Ectodermal cell (in vitro differentiated cells): ENCODE measurements around the gene CCDC148.
"Not testable (repeated sequence)": the region's sequence is repeated elsewhere in the genome, so short reads cannot be mapped to it uniquely, and the experiment has no call there.

Experiments
- H3K27ac ChIP-seq: 2 replicates; pipeline ENCODE4 v1.7.0; 2013; ENCODE audit warnings: mild to moderate bottlenecking, low read depth, low read length; ENCODE audit not compliant: insufficient read depth, poor library complexity, severe bottlenecking
- H3K27me3 ChIP-seq: 2 replicates; pipeline ENCODE4 v1.7.0; 2013; ENCODE audit warnings: mild to moderate bottlenecking, low read length; ENCODE audit not compliant: insufficient read depth, control insufficient read depth, poor library complexity, severe bottlenecking
- H3K36me3 ChIP-seq: one replicate; pipeline ENCODE4 v1.7.0; 2013; ENCODE audit warnings: low read length; ENCODE audit not compliant: control insufficient read depth, insufficient read depth
- H3K4me1 ChIP-seq: one replicate; pipeline ENCODE4 v1.7.0; 2013; ENCODE audit warnings: low read length; ENCODE audit not compliant: control insufficient read depth, insufficient read depth
- H3K4me3 ChIP-seq: 2 replicates; pipeline ENCODE4 v1.7.0; 2013; ENCODE audit warnings: low read depth, low read length, control low read depth; ENCODE audit not compliant: insufficient read depth
- H3K9me3 ChIP-seq: 2 replicates; pipeline ENCODE4 v1.7.0; 2013; ENCODE audit warnings: mild to moderate bottlenecking, low read length, moderate library complexity; ENCODE audit not compliant: control insufficient read depth
- WGBS, 2 experiments: methylation state at CpG; one replicate each; pipeline ENCODE4 v1.1.7; 2013; ENCODE audit warnings: missing lambda C conversion rate in 2 of 2; 5-methylcytosine and 5-hydroxymethylcytosine counted together

The CCDC148 gene

GRCh38 chr2:158439062-158439461 lies 17.5 kb downstream of the CCDC148 start:
- not testable (repeated sequence) for H3K9me3 ChIP-seq, H3K36me3 ChIP-seq, H3K27ac ChIP-seq, H3K4me1 ChIP-seq, H3K4me3 ChIP-seq, H3K27me3 ChIP-seq
- 90 to 98% methylated on average over 3 to 4 of the region's 4 CpGs for WGBS, 2 experiments

- not testable (repeated sequence) for H3K36me3 ChIP-seq, H3K4me1 ChIP-seq, H3K4me3 ChIP-seq, H3K9me3 ChIP-seq, H3K27ac ChIP-seq, H3K27me3 ChIP-seq
- WGBS, 2 experiments, result 96% methylated on average over 13 of the region's 13 CpGs
These were observed 22.8 kb downstream of the CCDC148 start for GRCh38 chr2:158433716-158434115.

GRCh38 chr2:158432117-158432516 lies 24.4 kb downstream of the CCDC148 start:
- Histone ChIP-seq H3K9me3 (no peaks in the 10 kb centered on the region), H3K36me3 (no peaks in the 10 kb centered on the region), H3K27me3 (no peaks in the 10 kb centered on the region), H3K4me1 (no peaks in the 10 kb centered on the region), H3K27ac (no peak overlapping the region), H3K4me3 (no peak overlapping the region)

GRCh38 chr2:158414538-158414937 lies 42.0 kb downstream of the CCDC148 start:
- no peaks in the 10 kb centered on the region for H3K36me3 ChIP-seq
- no peaks in the 10 kb centered on the region for H3K9me3 ChIP-seq
- no peak overlapping the region for H3K27ac ChIP-seq
- WGBS, 2 experiments, result 80 to 100% methylated on average over 1 of the region's 1 CpG
- no peaks in the 10 kb centered on the region for H3K4me1 ChIP-seq
- no peak overlapping the region for H3K4me3 ChIP-seq
- H3K27me3 ChIP-seq, result no peaks in the 10 kb centered on the region

GRCh38 chr2:158413581-158413980 lies 43.0 kb downstream of the CCDC148 start:
- H3K27me3 ChIP-seq, result no peaks in the 10 kb centered on the region
- no peaks in the 10 kb centered on the region for H3K9me3 ChIP-seq
- 90 to 100% methylated on average over 1 to 2 of the region's 2 CpGs for WGBS, 2 experiments
- no peak overlapping the region for H3K27ac ChIP-seq
- no peaks in the 10 kb centered on the region for H3K36me3 ChIP-seq
- no peak overlapping the region for H3K4me3 ChIP-seq
- H3K4me1 ChIP-seq, result no peaks in the 10 kb centered on the region

DNA sequence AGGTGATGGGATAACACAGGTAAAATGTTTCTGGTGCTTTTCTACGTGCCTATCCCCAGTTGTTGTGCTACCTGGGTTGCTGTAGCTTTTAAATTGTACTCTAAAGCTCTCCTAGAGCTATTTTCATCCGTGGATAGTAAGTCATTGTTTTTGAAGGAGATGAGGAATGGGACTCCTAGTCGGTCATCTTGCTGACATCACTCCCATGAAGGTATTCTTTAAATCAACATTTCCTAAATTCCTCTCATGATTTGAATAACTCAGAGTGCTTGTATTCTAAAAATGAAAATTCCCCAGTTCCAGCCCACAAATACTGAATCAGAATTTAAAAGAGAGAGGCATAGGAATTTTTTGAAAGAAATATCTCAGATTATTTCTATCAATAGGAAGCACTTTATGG lies 44.3 kb downstream of the CCDC148 start:
- H3K36me3 ChIP-seq, result no peaks in the 10 kb centered on the region
- no peaks in the 10 kb centered on the region for H3K27me3 ChIP-seq
- WGBS, 2 experiments, result 43 to 49% methylated on average over 2 to 3 of the region's 3 CpGs
- H3K9me3 ChIP-seq, result no peaks in the 10 kb centered on the region
- no peak overlapping the region for H3K27ac ChIP-seq
- H3K4me3 ChIP-seq, result no peak overlapping the region
- H3K4me1 ChIP-seq, result no peaks in the 10 kb centered on the region

DNA sequence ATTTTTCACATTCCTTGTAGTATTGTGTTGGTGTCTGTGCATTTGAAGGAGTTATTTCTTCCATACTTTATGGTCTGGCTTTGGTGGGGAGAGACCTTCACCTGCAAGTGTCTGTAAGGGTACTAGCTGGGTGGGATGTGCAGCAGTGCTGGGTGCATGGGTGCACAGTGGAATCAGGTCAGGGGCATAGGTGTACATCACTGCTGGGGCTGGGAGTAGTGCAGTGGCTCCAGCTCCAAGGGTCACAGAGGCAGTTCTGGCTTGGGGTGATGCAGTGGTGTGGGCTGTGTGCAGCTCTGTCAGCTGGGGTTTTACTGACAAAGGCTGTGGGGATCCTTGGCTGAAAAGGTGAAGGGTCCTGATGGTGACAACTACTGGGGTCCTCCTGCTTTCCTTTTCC lies 44.8 kb downstream of the CCDC148 start:
- Histone ChIP-seq H3K9me3 (no peaks in the 10 kb centered on the region), H3K27ac (no peak overlapping the region), H3K4me3 (no peak overlapping the region), H3K4me1 (no peaks in the 10 kb centered on the region), H3K36me3 (no peaks in the 10 kb centered on the region), H3K27me3 (no peaks in the 10 kb centered on the region)

DNA sequence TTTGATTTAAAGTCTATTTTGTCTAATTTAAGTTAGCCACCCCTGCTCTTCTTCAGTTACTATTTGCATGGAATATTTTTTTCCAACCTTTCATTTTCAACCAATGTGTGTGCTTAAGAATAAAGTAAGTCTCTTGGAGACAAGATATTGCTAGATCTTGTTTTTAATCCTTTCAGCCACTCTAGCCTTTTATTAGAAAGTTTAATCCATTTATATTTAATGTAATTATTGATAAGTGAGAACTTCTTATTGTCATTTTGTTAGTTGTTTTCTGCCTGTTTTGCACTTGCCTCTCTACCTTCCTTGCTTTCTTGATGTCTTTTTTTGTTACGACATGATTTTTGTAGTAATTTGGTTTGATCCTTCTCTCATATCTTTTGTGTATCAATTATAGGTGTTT lies 46.4 kb downstream of the CCDC148 start:
- Histone ChIP-seq H3K36me3 (no peaks in the 10 kb centered on the region), H3K27ac (no peak overlapping the region), H3K4me3 (no peak overlapping the region), H3K27me3 (no peaks in the 10 kb centered on the region), H3K4me1 (no peaks in the 10 kb centered on the region), H3K9me3 (no peaks in the 10 kb centered on the region)
- WGBS, 2 experiments, result 60 to 100% methylated on average over 1 of the region's 1 CpG

GRCh38 chr2:158407031-158407430 lies 49.5 kb downstream of the CCDC148 start:
- no peak overlapping the region for H3K4me3 ChIP-seq
- no peaks in the 10 kb centered on the region for H3K27me3 ChIP-seq
- H3K9me3 ChIP-seq, result no peaks in the 10 kb centered on the region
- no peaks in the 10 kb centered on the region for H3K4me1 ChIP-seq
- WGBS, 2 experiments, result 83 to 91% methylated on average over 3 of the region's 3 CpGs
- H3K36me3 ChIP-seq, result no peaks in the 10 kb centered on the region
- H3K27ac ChIP-seq, result no peak overlapping the region

DNA sequence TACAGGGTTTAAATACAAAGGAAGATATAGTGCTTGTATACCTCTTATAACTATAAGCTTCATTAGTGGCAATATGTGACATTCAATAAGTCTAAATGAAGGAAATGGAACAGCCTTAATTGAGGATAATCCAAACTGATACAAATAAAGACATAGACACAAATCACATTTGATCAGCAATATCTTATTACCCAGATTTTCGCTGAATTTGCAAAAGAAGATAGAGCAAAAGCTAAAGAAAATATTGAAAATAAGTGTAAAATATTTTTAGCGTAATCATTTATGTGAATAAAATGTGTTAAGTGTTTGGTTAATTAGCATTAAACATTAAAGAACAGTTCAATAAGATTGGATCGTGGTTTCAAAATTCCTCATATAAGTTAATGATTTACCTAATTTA lies 51.2 kb downstream of the CCDC148 start:
- H3K9me3 ChIP-seq, result no peaks in the 10 kb centered on the region
- 100% methylated on average over 1 to 2 of the region's 3 CpGs for WGBS, 2 experiments
- H3K27ac ChIP-seq, result no peak overlapping the region

GRCh38 chr2:158403237-158403636 lies 53.3 kb downstream of the CCDC148 start:
- no peaks in the 10 kb centered on the region for H3K27me3 ChIP-seq
- no peaks in the 10 kb centered on the region for H3K4me1 ChIP-seq
- H3K9me3 ChIP-seq, result no peaks in the 10 kb centered on the region
- 89 to 100% methylated on average over 1 of the region's 1 CpG for WGBS, 2 experiments
- no peak overlapping the region for H3K27ac ChIP-seq
- no peak overlapping the region for H3K4me3 ChIP-seq
- no peaks in the 10 kb centered on the region for H3K36me3 ChIP-seq

More for the DNA sequence above, 51.2 kb downstream of the CCDC148 start:
- no peaks in the 10 kb centered on the region for H3K4me1 ChIP-seq
- H3K4me3 ChIP-seq, result no peak overlapping the region
- H3K36me3 ChIP-seq, result no peaks in the 10 kb centered on the region
- H3K27me3 ChIP-seq, result no peaks in the 10 kb centered on the region
